Measurements from ENCODE around the gene COL4A6. TPM values are rescaled to one million over a fixed set of nuclear protein-coding genes. Genes with fewer than 3 reads are reported as not detected.
"Not testable (repeated sequence)": the region's sequence is repeated elsewhere in the genome, so short reads cannot be mapped to it uniquely, and the experiment has no call there.

The COL4A6 gene
- total and polyA plus RNA-seq, 2 experiments from 2014 or later: 0.11 TPM; not detected in 1

- Histone ChIP-seq H3K9me3 (ENCODE audit: low read depth) (no peaks in the 10 kb centered on the region), H3F3A (ENCODE audit: insufficient read depth) (no peaks in the 10 kb centered on the region), H3K4me1 (ENCODE audit: insufficient read depth) (no peaks in the 10 kb centered on the region), H3K4me3 (no peak overlapping the region), H3K9me2 (ENCODE audit: insufficient read depth) (no peaks in the 10 kb centered on the region), H4K20me1 (ENCODE audit: insufficient read depth) (no peaks in the 10 kb centered on the region), H2AFZ (no peak overlapping the region), H3K36me3 (ENCODE audit: low read depth) (no peaks in the 10 kb centered on the region), H3K27me3 (replicated peaks; ENCODE audit: insufficient read depth) (no peaks in the 10 kb centered on the region), H3K27ac (no peak overlapping the region), H3K4me2 (ENCODE audit: unreplicated experiment) (no peak overlapping the region), H3K79me2 (ENCODE audit: insufficient read depth) (no peaks in the 10 kb centered on the region), H3K9ac (no peak overlapping the region)
- in situ Hi-C loops (cut with MboI): no loop called here
- DNase-seq: no peak
- 12 to 40% methylated on average over 1 of the region's 1 CpG for WGBS, 2 experiments (ENCODE audit: low coverage in 1 of 2, low lambda C conversion rate in 2 of 2, missing lambda C conversion rate in 2 of 2)
- TF ChIP-seq EZH2phosphoT487 (IDR thresholded peaks at IDR 0.05; ENCODE audit: insufficient read depth, low read depth) (no peak), EZH2 (IDR thresholded peaks at IDR 0.05; ENCODE audit: insufficient read depth, poor library complexity, severe bottlenecking) (no peak)
These were observed 53.4 kb downstream of the COL4A6 start for GRCh38 chrX:108384783-108385182.

DNA sequence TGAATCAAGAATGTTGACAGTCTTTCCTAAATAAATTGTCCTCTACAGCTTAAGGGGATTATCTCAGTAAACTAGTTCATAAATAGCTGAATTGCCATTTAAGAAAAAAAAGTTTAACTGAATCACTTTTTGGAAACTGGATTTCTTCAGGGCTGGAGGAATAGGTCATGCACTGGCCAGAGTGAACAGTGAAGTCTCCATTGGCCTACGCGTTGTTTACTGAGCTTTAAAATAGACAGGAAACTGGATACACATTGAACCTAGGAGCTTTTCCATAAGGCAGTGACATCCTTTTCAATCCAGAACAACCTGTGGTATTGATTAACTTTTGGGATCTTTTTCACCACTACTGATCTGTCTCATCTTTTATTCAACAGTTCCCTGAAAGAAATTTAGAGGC, 58.0 kb downstream of the COL4A6 start:
- Histone ChIP-seq H3K4me2 (ENCODE audit: unreplicated experiment) (no peak overlapping the region), H2AFZ (no peak overlapping the region), H3K27me3 (replicated peaks; ENCODE audit: insufficient read depth) (no peaks in the 10 kb centered on the region), H3K9me3 (ENCODE audit: low read depth) (no peaks in the 10 kb centered on the region), H4K20me1 (ENCODE audit: insufficient read depth) (no peaks in the 10 kb centered on the region), H3K4me3 (no peak overlapping the region), H3K36me3 (ENCODE audit: low read depth) (no peaks in the 10 kb centered on the region), H3K9ac (no peak overlapping the region), H3K79me2 (ENCODE audit: insufficient read depth) (no peaks in the 10 kb centered on the region), H3K4me1 (ENCODE audit: insufficient read depth) (no peaks in the 10 kb centered on the region), H3K27ac (no peak overlapping the region), H3K9me2 (ENCODE audit: insufficient read depth) (no peaks in the 10 kb centered on the region), H3F3A (ENCODE audit: insufficient read depth) (no peaks in the 10 kb centered on the region)
- in situ Hi-C loops (cut with MboI): no loop called here
- WGBS, 2 experiments (ENCODE audit: low coverage in 1 of 2, low lambda C conversion rate in 2 of 2, missing lambda C conversion rate in 2 of 2): 83 to 93% methylated on average over 2 of the region's 2 CpGs
- DNase-seq: no peak
- TF ChIP-seq EZH2 (IDR thresholded peaks at IDR 0.05; ENCODE audit: insufficient read depth, poor library complexity, severe bottlenecking): no peak
- TF ChIP-seq EZH2phosphoT487 (IDR thresholded peaks at IDR 0.05; ENCODE audit: insufficient read depth, low read depth): no peak

- WGBS, 2 experiments (ENCODE audit: low coverage in 1 of 2, low lambda C conversion rate in 2 of 2, missing lambda C conversion rate in 2 of 2): 82 to 85% methylated on average over 10 to 11 of the region's 11 CpGs
- in situ Hi-C loops (cut with MboI); DNase-seq: not testable (repeated sequence)
These were observed 61.4 kb downstream of the COL4A6 start for GRCh38 chrX:108376821-108377220.

GRCh38 chrX:108375591-108375990, 62.6 kb downstream of the COL4A6 start:
- H3K9ac ChIP-seq; H3K27ac ChIP-seq; in situ Hi-C loops (cut with MboI); H3K4me2 ChIP-seq (ENCODE audit: unreplicated experiment); H3K36me3 ChIP-seq (ENCODE audit: low read depth); DNase-seq; H2AFZ ChIP-seq; H3F3A ChIP-seq (ENCODE audit: insufficient read depth); H3K79me2 ChIP-seq (ENCODE audit: insufficient read depth); H3K4me1 ChIP-seq (ENCODE audit: insufficient read depth); H3K27me3 ChIP-seq (replicated peaks; ENCODE audit: insufficient read depth); H3K4me3 ChIP-seq; H3K9me3 ChIP-seq (ENCODE audit: low read depth); H4K20me1 ChIP-seq (ENCODE audit: insufficient read depth); H3K9me2 ChIP-seq (ENCODE audit: insufficient read depth): not testable (repeated sequence)
- WGBS, 2 experiments (ENCODE audit: low coverage in 1 of 2, low lambda C conversion rate in 2 of 2, missing lambda C conversion rate in 2 of 2): 41 to 42% methylated on average over 2 of the region's 2 CpGs

More at GRCh38 chrX:108376821-108377220, 61.4 kb downstream of the COL4A6 start:
- H3K27ac ChIP-seq; H3K9me3 ChIP-seq (ENCODE audit: low read depth); H3K4me2 ChIP-seq (ENCODE audit: unreplicated experiment); H2AFZ ChIP-seq; H3K9ac ChIP-seq; H3K4me3 ChIP-seq; H3K36me3 ChIP-seq (ENCODE audit: low read depth); H3F3A ChIP-seq (ENCODE audit: insufficient read depth); H3K4me1 ChIP-seq (ENCODE audit: insufficient read depth); H3K27me3 ChIP-seq (replicated peaks; ENCODE audit: insufficient read depth); H3K79me2 ChIP-seq (ENCODE audit: insufficient read depth); H4K20me1 ChIP-seq (ENCODE audit: insufficient read depth); H3K9me2 ChIP-seq (ENCODE audit: insufficient read depth): not testable (repeated sequence)

DNA sequence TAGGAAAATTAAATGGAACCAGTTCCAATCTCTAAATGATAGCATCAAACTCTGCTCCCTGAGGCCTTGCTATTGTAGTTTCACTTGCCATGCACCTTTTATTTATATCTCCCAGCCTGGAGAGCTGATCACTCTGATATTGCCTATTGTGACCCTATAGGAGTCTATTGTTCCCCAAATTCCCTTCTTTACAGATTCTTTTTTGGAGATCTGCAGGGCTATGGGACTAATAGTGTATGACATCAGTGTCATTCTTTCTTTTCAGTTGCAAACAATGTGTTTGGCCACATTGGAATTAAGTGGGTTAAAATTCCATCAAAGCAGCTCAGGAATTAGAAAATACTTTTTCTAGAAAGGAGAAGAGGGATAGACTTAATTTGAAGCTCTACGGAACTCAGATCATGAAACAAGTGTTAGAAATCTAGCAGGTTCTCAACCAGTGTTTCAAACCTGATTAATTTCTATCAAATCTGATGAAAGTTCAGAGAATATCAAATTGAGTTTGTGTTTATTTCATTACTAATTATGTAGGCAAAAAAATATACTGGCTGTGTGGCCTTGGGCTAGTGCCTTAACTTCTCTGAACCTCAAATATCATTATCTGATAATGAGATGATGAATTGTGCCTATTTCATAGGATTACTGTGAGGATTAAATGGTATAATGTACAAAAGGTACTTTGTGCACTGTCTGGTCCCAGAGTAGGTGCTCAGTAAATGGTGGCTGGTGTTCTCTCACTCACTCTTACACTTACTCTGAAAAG, 71.4 kb downstream of the COL4A6 start:
- no peak for DNase-seq
- in situ Hi-C loops (cut with MboI): no loop called here
- Histone ChIP-seq H4K20me1 (ENCODE audit: insufficient read depth) (no peaks in the 10 kb centered on the region), H3K4me3 (no peak overlapping the region), H3K9me3 (ENCODE audit: low read depth) (no peaks in the 10 kb centered on the region), H3K27ac (no peak overlapping the region), H3K9ac (no peak overlapping the region), H2AFZ (no peak overlapping the region), H3K79me2 (ENCODE audit: insufficient read depth) (no peaks in the 10 kb centered on the region), H3K27me3 (replicated peaks; ENCODE audit: insufficient read depth) (no peaks in the 10 kb centered on the region), H3K9me2 (ENCODE audit: insufficient read depth) (no peaks in the 10 kb centered on the region), H3K4me2 (ENCODE audit: unreplicated experiment) (no peak overlapping the region), H3K36me3 (ENCODE audit: low read depth) (no peaks in the 10 kb centered on the region), H3F3A (ENCODE audit: insufficient read depth) (no peaks in the 10 kb centered on the region), H3K4me1 (ENCODE audit: insufficient read depth) (no peaks in the 10 kb centered on the region)
- no peak for TF ChIP-seq EZH2phosphoT487 (IDR thresholded peaks at IDR 0.05; ENCODE audit: insufficient read depth, low read depth)
- no peak for TF ChIP-seq EZH2 (IDR thresholded peaks at IDR 0.05; ENCODE audit: insufficient read depth, poor library complexity, severe bottlenecking)
- WGBS, 2 experiments (ENCODE audit: low coverage in 1 of 2, low lambda C conversion rate in 2 of 2, missing lambda C conversion rate in 2 of 2): 93 to 100% methylated on average over 1 of the region's 1 CpG
